Body of pancreas (tissue), 4 donors: ENCODE results near the gene CAMKK2.
"Not testable (repeated sequence)": the region's sequence is repeated elsewhere in the genome, so short reads cannot be mapped to it uniquely, and the experiment has no call there.

ENCODE experiments used
- CTCF ChIP-seq, 7 experiments: fragments of 450-650 bp in 4 of 7; fragments of 200-600 bp in 3 of 7; sonication (generic) in 3 of 7; IDR thresholded peaks; one replicate each; pipeline ENCODE4 v1.5.1; 2016 to 2019; ENCODE audit warnings: antibody characterized with exemption in 7 of 7
- POLR2A ChIP-seq, 3 donors: fragments of 450-650 bp; IDR thresholded peaks; one replicate each; pipeline ENCODE4 v1.6.1; 2016; ENCODE audit warnings: antibody characterized with exemption in 3 of 3, mild to moderate bottlenecking in 2 of 3

- TF ChIP-seq CTCF, POLR2A (IDR thresholded peaks at IDR 0.05): not testable (repeated sequence)
Observed at GRCh38 chr12:121282910-121283309, 13.6 kb downstream of the CAMKK2 start.
